ENCODE data around the gene SLIT1.

Gene SLIT1

DNA sequence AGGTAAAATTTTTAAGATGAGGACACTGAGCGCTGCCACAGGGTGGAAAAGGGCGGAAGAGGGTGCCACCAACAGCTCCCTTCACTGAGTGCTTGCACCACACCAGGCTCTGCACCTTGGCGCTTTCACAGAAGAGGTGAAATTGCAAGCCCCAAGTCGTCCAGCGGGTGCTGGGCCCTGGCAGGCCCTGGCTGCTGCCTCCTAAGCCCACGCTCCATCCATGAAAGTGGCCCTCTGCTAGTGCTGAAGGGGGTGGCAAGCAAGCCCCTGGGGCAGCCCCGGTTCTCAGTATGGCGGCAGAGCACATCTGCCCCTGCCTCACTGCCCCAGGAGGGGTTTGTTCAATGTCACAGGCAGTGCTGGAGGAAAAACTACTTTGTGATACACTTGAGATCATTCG lies 95.1 kb downstream of the SLIT1 start:
- no peak for TF ChIP-seq CTCF (IDR thresholded peaks at IDR 0.05)
- DNase-seq: no peak
- no peak overlapping the region for H3K27ac ChIP-seq
- intact Hi-C loops (cut with DNase I; ENCODE audit: low total_unique reads): no loop called here
- H3K4me1 ChIP-seq: peaks cover 0 to under 1% (median 0%) of the 10 kb centered on the region in 4 donors
- no peak overlapping the region for H3K4me3 ChIP-seq
- no peaks in the 10 kb centered on the region for H3K36me3 ChIP-seq
- H3K9me3 ChIP-seq: no peaks in the 10 kb centered on the region
- H3K27me3 ChIP-seq: peaks cover 0 to 65% of the 10 kb centered on the region in 2 donors

DNA sequence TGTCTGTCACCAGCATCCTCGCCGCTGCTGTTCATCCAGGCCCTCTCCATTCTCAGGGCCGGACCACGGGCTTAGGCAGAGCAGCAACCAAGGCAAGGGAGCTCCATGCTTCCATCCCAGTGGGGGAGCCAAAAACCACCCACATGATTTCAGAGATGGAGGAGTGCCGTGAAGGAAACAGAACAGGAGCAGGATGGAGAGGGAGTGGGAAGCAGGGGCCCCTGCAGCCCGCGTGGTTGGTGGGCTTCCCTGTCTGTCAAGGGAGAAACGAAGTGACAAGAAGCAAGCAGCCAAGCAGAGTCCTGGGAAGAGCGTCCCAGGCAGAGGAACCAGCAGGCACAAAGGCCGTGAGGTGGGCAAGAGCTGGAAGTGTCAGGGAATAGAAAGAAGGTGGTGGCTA lies 95.7 kb downstream of the SLIT1 start:
- DNase-seq: no peak
- Histone ChIP-seq H3K9me3 (no peaks in the 10 kb centered on the region), H3K27me3 (peaks cover 0 to 61% of the 10 kb centered on the region in 2 donors), H3K27ac (no peak overlapping the region), H3K4me1 (no peaks in the 10 kb centered on the region), H3K4me3 (no peak overlapping the region), H3K36me3 (no peaks in the 10 kb centered on the region)
- no peak for TF ChIP-seq CTCF (IDR thresholded peaks at IDR 0.05)
- intact Hi-C loops (cut with DNase I; ENCODE audit: low total_unique reads): no loop called here

GRCh38 chr10:97089209-97089870 lies 96.4 kb downstream of the SLIT1 start:
- Histone ChIP-seq H3K4me1 (no peaks in the 10 kb centered on the region), H3K9me3 (no peaks in the 10 kb centered on the region), H3K27ac (no peak overlapping the region), H3K4me3 (no peak overlapping the region), H3K27me3 (peaks cover 0 to 57% of the 10 kb centered on the region in 2 donors), H3K36me3 (no peaks in the 10 kb centered on the region)
- TF ChIP-seq CTCF (IDR thresholded peaks at IDR 0.05): no peak
- intact Hi-C loops (cut with DNase I; ENCODE audit: low total_unique reads): no loop called here
- no peak for DNase-seq

GRCh38 chr10:97087296-97087695 lies 98.5 kb downstream of the SLIT1 start:
- intact Hi-C loops (cut with DNase I; ENCODE audit: low total_unique reads): no loop called here
- DNase-seq: no peak
- no peaks in the 10 kb centered on the region for H3K9me3 ChIP-seq
- no peaks in the 10 kb centered on the region for H3K36me3 ChIP-seq
- no peak overlapping the region for H3K4me3 ChIP-seq
- peaks cover 0 to 60% of the 10 kb centered on the region in 2 donors for H3K27me3 ChIP-seq
- H3K4me1 ChIP-seq: no peaks in the 10 kb centered on the region
- TF ChIP-seq CTCF (IDR thresholded peaks at IDR 0.05): no peak
- no peak overlapping the region for H3K27ac ChIP-seq

DNA sequence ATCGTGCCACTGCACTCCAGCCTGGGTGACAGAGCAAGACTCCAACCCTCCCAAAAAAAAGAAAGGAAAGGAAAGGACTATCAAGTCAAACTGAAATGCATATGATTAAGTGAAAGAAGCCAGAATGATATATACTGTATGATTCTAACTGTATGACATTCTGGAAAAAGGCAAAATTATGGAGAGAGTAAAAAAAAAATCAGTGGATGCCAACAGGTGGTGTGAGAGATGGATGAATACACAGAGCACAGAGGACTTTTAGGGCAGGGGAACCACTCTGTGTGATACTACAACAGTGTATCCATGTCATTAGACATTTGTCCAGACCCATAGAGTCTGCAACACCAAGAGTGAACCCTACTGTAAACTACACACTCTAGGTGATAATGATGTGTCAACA lies 99.2 kb downstream of the SLIT1 start:
- intact Hi-C loops (cut with DNase I; ENCODE audit: low total_unique reads): no loop called here
- no peaks in the 10 kb centered on the region for H3K4me1 ChIP-seq
- peaks cover 0 to 62% of the 10 kb centered on the region in 2 donors for H3K27me3 ChIP-seq

More for the DNA sequence above, 99.2 kb downstream of the SLIT1 start:
- H3K4me3 ChIP-seq: no peak overlapping the region
- TF ChIP-seq CTCF (IDR thresholded peaks at IDR 0.05): no peak
- H3K36me3 ChIP-seq: no peaks in the 10 kb centered on the region
- no peak overlapping the region for H3K27ac ChIP-seq
- no peak for DNase-seq
- no peaks in the 10 kb centered on the region for H3K9me3 ChIP-seq
